SK-N-MC (cell line): ENCODE measurements around the gene ZFR2.

ENCODE experiments used
- EZH2 ChIP-seq: fragments of 200-600 bp; sonication (generic); IDR thresholded peaks from one replicate; pipeline ENCODE4 v1.6.1; 2017; ENCODE audit warnings: antibody characterized with exemption
- POLR2AphosphoS5 ChIP-seq: IDR thresholded peaks from 2 replicates; pipeline ENCODE4 v1.6.1; 2012; ENCODE audit warnings: mild to moderate bottlenecking, low read depth, low read length, borderline replicate concordance

GRCh38 chr19:3807574-3808354, 61.1 kb downstream of the ZFR2 start:
- TF ChIP-seq EZH2: no peak
- TF ChIP-seq POLR2AphosphoS5: no peak
